Stomach (tissue), 9 donors: ENCODE results near the gene SRGAP2B. TPM values are rescaled to one million over a fixed set of nuclear protein-coding genes. Genes with fewer than 3 reads are reported as not detected.
"Not testable (repeated sequence)": the region's sequence is repeated elsewhere in the genome, so short reads cannot be mapped to it uniquely, and the experiment has no call there.

Source experiments
- DNase-seq, 2 donors: peaks; one replicate each; pipeline versions ENCODE4 v3.0.0 to v3.0.0-alpha.2; 2013 to 2019
- H3K27ac ChIP-seq, 5 donors: fragments of 200-600 bp in 4 of 5; sonication (generic) in 4 of 5; one replicate each; pipeline ENCODE4 v1.5.1; 2013 to 2019; ENCODE audit warnings: mild to moderate bottlenecking in 1 of 5, moderate library complexity in 1 of 5
- H3K27me3 ChIP-seq, 3 donors: fragments of 200-600 bp; sonication (generic); one replicate each; pipeline ENCODE4 v1.5.1; 2017 to 2019; ENCODE audit warnings: mixed run types in 1 of 3
- H3K36me3 ChIP-seq, 4 donors: fragments of 200-600 bp; sonication (generic); 1 replicate in 3 of 4; 2 replicates in 1 of 4; pipeline ENCODE4 v1.5.1; 2016 to 2019
- H3K4me1 ChIP-seq, 4 donors: fragments of 200-600 bp; sonication (generic); one replicate each; pipeline ENCODE4 v1.5.1; 2016 to 2019
- H3K4me3 ChIP-seq, 4 donors: fragments of 200-600 bp; sonication (generic) in 3 of 4; one replicate each; pipeline ENCODE4 v1.5.1; 2016 to 2019; ENCODE audit warnings: mild to moderate bottlenecking in 1 of 4
- H3K9me3 ChIP-seq, 4 donors: fragments of 200-600 bp; sonication (generic); one replicate each; pipeline ENCODE4 v1.5.1; 2016 to 2019
- WGBS, 5 donors: extraction: QIAGEN DNeasy Blood & Tissue Kit in 3 of 5; methylation state at CpG; one replicate each; pipeline versions ENCODE4 v1.1.5 to v1.1.7; 2013 to 2018; 5-methylcytosine and 5-hydroxymethylcytosine counted together
- intact Hi-C: fragments of 100-400 bp; cut with DNase I; formaldehyde crosslinking; loops from one replicate; pipeline ENCODE4 v1.15.1; 2023; ENCODE audit warnings: low total_unique reads
- polyA plus RNA-seq, 3 donors: library from polyadenylated mRNA; stranded (reverse); fragments of 200-250 nt; gene quantifications; one replicate each; pipeline ENCODE4 v1.2.3, GENCODE V29; 2013
- total RNA-seq, 5 donors: library from RNA; depleted of rRNA; stranded (reverse); fragments of >200 nt; gene quantifications; one replicate each; pipeline versions ENCODE4 v1.1.0 to v1.2.3, GENCODE V29; 2014 to 2016
- donor health status: healthy with polysubstance abuse.
- donor health status: Bipolar disorder and iron deficiency.
- donor health status: healthy.

The SRGAP2B gene
- total and polyA plus RNA-seq, 8 donors, result 1.6 to 18.7 (median 11.0) TPM

DNA sequence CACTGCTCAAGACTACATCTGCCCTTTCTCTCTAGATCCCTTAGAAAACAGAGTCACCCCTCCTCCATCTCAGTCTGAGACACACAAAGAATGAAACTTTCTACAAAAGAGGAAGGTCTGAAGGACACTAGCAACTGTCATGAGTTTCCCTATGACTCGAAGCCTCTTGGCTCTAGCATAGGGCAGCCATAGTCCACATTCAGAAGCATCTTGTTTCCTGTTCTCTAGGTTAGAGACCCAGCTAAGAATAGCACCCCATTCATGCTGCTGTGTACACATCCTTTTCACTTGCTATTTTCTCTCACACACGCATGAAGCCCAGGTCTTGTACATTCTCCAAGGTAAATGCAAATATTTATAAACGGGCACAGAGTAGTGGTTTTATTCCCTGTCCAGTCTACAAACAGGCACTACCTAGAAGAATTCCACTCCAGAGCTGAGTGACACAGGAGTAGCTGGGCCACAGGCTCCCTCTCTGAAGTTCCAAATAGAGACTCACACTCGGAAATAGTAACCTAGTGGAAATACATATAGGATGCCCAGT is 39.8 kb downstream of the SRGAP2B start:
- H3K4me3 ChIP-seq, H3K9me3 ChIP-seq, H3K4me1 ChIP-seq, intact Hi-C loops, H3K27ac ChIP-seq, H3K36me3 ChIP-seq, H3K27me3 ChIP-seq, DNase-seq: not testable (repeated sequence)
- no CpG with 5 or more reads among the region's 4 CpGs for WGBS, 5 donors

DNA sequence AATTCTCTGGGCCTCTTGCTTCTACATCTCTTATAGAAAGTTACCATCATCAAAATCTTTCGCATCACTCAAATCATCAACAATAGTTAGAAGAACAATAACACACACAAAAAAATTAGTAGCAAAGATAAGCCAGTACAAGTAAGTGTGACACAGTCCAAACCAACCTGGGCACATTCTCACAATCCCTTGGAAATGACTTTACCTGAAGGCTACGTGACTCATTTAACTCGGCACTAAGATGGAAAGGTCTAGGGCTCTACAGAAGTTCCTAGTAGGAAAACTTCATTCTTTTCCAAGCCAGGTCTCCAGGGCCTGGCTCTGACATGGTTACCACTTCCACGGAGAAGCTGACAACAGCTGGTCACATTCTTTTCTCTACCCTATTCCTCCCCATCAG is 41.7 kb downstream of the SRGAP2B start:
- intact Hi-C loops, result not testable (repeated sequence)
- no CpG with 5 or more reads among the region's 4 CpGs for WGBS, 5 donors

DNA sequence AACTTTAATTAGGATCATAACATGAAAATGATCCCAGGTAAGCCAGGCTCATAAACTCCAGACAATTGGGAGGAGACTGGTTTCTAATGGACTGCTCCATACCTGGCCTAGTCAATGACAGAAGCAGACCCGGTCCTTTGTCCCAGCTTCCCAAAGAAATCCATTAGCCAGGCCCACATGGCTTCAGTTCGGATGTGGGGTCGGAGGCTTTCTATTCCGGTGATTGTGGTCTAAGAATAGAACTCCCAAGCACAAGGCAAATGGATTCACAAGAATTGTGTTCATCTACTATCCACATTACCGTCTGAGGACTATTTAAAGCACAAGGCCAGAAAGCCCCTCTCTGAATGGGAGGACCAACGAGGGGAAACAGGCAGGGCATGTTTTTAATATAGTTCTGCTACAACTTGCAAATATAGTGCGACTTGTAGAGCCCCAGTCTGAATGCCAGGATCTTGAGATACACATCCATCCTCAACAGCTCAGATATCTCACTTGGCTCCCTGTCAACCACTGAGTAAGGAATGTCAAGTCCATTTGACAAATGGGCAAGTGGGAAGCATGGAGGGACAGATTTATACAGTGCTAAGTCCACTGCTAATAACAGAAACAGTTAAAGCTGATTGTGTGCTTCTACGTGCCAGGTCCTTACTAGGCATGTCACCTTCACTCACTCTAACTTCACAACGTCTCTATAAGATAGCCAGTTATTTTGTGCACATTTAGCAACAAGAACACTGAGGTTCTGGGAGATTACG is 42.9 kb downstream of the SRGAP2B start:
- H3K9me3 ChIP-seq, H3K4me3 ChIP-seq, H3K36me3 ChIP-seq, H3K4me1 ChIP-seq, H3K27me3 ChIP-seq, H3K27ac ChIP-seq, intact Hi-C loops, DNase-seq: not testable (repeated sequence)
- WGBS, 5 donors, result no CpG with 5 or more reads among the region's 10 CpGs

More for the DNA sequence above, 41.7 kb downstream of the SRGAP2B start:
- not testable (repeated sequence) for DNase-seq, H3K36me3 ChIP-seq, H3K27ac ChIP-seq, H3K27me3 ChIP-seq, H3K4me3 ChIP-seq, H3K9me3 ChIP-seq, H3K4me1 ChIP-seq

DNA sequence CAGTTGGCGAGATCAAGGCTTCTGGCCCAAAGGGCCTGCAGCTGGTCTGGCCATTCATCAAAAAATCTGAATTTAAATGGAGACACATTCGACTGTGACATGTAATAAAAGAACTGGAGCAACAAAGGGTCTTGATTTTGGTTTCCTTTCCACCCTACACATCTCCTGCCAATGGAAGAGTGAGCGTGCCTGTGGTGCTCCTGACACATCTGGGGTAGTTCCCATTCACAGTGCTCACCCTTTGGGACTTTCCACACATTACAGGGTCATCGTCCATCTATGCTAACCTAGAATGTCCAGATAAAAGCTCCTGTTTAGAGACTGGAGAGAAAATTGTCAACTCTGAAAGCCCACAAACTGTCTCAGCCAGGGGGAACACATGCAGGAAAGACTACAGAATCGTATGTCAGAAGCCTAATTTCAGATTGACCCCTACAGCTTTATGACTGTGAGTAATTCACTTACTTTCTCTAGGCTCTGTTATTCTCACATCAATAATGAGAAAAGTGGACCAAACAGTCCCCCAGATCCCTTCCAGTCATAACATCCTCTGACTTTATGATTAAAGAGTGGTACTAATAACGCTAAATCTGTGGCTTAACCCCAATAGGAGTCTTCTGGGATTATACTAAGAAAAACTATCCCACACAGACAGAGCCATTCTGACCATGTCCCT is 46.8 kb downstream of the SRGAP2B start:
- H3K36me3 ChIP-seq, H3K27me3 ChIP-seq, H3K4me3 ChIP-seq, DNase-seq, H3K27ac ChIP-seq, H3K4me1 ChIP-seq, H3K9me3 ChIP-seq, intact Hi-C loops: not testable (repeated sequence)
- WGBS, 5 donors, result no CpG with 5 or more reads among the region's 6 CpGs

DNA sequence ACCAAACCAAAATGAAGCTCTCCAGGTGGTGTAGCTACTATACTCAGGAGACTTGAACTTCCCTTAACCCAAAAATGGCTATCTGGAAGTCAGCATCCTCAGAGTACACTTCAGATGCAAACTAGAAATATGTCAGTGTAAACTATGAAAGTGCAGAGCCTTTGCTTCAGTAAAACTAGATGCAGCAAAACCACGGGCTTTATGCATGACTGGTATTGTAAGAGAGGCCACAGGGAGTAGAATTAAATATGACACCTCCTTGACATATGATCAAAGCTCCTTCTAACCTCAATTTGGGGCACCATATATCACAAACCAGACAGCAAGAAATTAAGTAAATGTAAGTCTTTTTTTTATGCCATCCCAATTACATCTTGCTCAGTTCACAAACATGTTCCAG is 47.6 kb downstream of the SRGAP2B start:
- intact Hi-C loops, H3K27ac ChIP-seq, H3K4me1 ChIP-seq, H3K36me3 ChIP-seq, H3K4me3 ChIP-seq, DNase-seq, H3K9me3 ChIP-seq, H3K27me3 ChIP-seq: not testable (repeated sequence)
- WGBS, 5 donors, result no CpG with 5 or more reads among the region's 1 CpG

DNA sequence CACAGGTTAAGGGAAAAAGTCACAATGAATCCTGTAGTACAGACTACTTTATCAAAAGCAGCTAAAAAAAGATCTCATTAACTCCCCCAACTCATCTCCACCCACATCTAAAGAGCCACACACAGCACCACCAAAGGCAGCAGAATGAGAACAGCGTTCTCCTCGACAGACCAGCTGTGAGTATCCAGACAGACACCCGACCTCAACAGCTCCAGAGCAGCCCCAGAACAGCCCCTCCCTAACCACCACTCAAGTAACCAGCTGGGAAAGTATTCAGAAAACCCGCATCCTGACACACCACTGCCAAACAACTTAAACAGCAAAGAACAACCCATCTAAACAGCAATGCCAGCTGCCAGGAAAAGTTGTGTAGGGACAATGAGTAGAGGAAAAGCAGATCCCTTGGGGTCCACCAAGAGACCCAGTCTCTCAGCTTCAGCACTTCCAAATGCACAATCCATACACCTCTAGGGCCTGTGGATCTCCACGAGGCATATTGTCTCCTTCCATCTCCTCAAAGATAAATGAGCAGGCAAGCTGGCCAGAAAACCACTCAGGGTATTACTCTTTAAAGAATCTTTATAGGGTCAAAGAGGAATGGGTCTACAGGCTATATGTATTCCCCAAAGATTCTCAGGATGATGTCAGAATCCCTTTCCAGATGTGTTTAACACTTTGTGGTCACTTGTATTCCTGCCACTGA is 49.4 kb downstream of the SRGAP2B start:
- DNase-seq, H3K4me1 ChIP-seq, intact Hi-C loops, H3K36me3 ChIP-seq, H3K4me3 ChIP-seq, H3K9me3 ChIP-seq, H3K27me3 ChIP-seq, H3K27ac ChIP-seq: not testable (repeated sequence)
- no CpG with 5 or more reads among the region's 5 CpGs for WGBS, 5 donors

DNA sequence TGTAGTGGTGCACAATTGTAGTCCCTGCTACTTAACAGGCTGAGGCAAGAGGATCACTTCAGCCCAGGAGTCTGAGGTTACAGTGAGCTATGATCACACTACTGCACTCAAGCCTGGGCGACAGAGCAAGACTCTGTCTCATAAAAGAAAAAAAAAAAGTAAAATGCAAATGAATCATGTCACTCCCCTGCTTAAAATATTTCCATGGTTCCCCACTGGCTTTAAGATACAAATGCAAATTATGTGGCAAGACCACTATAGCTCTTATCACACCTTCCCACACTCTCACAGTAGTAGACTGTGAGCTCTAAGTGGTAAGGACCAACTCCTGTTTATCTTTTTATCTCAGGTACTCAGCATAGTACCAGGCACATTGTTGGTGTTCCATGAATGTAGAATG is 53.6 kb downstream of the SRGAP2B start:
- H3K27ac ChIP-seq, H3K27me3 ChIP-seq, H3K9me3 ChIP-seq, H3K4me3 ChIP-seq, DNase-seq, H3K36me3 ChIP-seq, intact Hi-C loops, H3K4me1 ChIP-seq: not testable (repeated sequence)
- no CpG with 5 or more reads among the region's 1 CpG for WGBS, 5 donors

DNA sequence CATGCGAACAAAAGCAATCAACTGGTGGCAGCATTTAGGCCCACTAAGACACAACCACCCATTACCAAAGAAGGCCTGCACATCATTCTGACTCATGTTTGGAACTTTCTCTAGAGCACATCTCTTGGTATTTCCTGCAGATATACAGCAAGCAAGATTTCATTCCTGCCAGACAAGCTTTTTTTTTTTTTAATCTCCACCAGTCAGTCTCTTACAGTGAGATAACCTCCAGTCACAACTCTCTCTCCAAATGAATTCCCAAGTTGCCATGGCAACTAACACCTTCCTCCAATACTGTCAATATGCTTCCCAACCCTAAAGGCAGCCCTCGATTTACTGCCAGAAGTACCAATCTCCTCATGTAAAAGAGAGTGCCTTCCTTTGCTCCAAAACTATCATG is 59.1 kb downstream of the SRGAP2B start:
- intact Hi-C loops, H3K27me3 ChIP-seq, H3K4me3 ChIP-seq, H3K4me1 ChIP-seq, DNase-seq, H3K27ac ChIP-seq, H3K36me3 ChIP-seq, H3K9me3 ChIP-seq: not testable (repeated sequence)
- 45 to 88% (median 67%) methylated on average over 1 to 2 of the region's 2 CpGs for WGBS, 5 donors

DNA sequence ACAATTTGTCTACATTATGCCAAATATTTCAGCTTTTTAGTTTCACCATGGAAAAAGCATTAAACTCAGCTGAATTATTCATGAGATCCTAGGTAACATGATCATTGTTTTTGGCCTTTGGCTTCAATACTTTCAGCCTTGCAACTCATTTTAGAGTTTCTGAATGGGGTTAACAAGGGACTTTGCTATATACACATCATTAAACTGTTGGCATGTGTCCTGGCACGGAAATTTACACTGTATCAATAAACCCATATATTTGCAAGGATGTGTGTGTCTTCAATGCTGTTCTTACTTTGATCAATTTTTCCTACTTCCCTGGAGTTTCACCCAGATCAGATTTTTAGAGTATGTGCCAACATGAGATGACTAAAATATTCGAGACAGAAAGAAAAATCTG is 61.6 kb downstream of the SRGAP2B start:
- DNase-seq, H3K4me1 ChIP-seq, H3K27ac ChIP-seq, H3K4me3 ChIP-seq, H3K36me3 ChIP-seq, H3K27me3 ChIP-seq, H3K9me3 ChIP-seq, intact Hi-C loops: not testable (repeated sequence)
- WGBS, 5 donors, result no CpG with 5 or more reads among the region's 2 CpGs

DNA sequence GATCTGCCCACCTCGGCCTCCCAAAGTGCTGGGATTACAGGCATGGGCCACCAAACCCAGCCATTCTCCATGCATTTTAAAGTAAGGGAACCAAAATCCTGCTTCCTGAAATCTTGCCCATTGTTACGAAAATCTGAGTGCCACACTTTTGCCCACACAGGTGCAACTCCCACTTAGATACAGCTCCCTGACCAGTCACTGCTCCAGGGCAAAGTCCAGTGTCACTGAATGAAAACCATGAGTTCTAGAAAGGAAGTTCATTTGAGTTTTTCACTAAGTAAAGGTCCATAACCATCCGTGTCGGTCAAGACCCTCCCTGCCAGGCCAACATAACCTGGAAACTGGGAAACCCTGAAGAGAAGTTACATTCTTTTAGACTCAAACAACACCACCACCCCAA is 67.9 kb downstream of the SRGAP2B start:
- H3K27ac ChIP-seq, intact Hi-C loops: not testable (repeated sequence)
- WGBS, 5 donors, result no CpG with 5 or more reads among the region's 4 CpGs

DNA sequence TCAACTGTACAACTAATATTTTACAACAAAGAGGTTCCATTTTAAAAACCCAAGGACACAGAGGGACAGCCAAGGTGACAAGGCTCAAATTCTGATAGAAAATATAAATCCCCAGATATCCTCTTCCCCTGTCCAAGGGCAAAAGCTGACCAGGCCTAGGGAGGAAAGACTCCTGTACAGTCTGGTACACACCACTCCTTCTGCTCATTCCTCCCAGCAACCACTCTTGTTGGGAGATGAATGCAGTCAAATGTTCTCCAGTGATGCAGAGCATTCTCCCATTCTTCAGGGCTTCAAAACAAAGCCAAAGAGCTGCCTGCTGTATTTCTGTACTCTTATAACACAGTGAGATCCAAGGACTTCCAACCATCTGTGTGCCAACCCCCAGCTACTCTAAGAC is 69.8 kb downstream of the SRGAP2B start:
- intact Hi-C loops, H3K9me3 ChIP-seq, DNase-seq, H3K27ac ChIP-seq, H3K36me3 ChIP-seq, H3K4me1 ChIP-seq, H3K27me3 ChIP-seq, H3K4me3 ChIP-seq: not testable (repeated sequence)

More for the DNA sequence above, 67.9 kb downstream of the SRGAP2B start:
- H3K27me3 ChIP-seq, H3K4me3 ChIP-seq, DNase-seq, H3K36me3 ChIP-seq, H3K4me1 ChIP-seq, H3K9me3 ChIP-seq: not testable (repeated sequence)

DNA sequence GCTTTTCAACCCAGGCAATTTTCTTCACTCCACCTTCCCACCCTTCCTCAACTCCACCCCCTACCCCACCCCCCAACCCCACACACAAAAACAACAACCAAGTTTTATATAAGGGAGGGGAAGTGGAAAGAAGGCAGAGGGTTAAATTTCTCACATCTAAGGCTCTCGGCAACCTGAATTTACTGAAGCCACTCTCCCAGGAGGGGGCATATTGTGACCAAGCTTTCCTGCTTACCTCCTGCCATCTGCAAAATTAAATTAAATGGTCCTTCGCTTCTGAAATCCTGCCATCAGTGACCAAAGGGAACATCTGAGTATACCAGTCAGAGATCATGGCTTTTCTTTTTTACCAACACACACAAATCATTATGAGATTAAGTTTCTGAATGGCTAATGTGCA is 72.9 kb downstream of the SRGAP2B start:
- H3K9me3 ChIP-seq, DNase-seq, H3K36me3 ChIP-seq, intact Hi-C loops, H3K4me3 ChIP-seq, H3K27me3 ChIP-seq, H3K4me1 ChIP-seq, H3K27ac ChIP-seq: not testable (repeated sequence)
- WGBS, 5 donors, result 60 to 100% (median 100%) methylated on average over 1 of the region's 2 CpGs; no CpG with 5 or more reads in 2 of the 5 donors
